Esophagus muscularis mucosa (tissue), 4 donors: ENCODE results near the gene FBXO22.

ENCODE experiments used
- EP300 ChIP-seq: sonication (generic); formaldehyde crosslinking; IDR thresholded peaks from one replicate; pipeline ENCODE4 v1.6.1; 2017; ENCODE audit warnings: antibody characterized with exemption
- POLR2A ChIP-seq: fragments of 450-650 bp; IDR thresholded peaks from one replicate; pipeline ENCODE4 v1.6.1; 2017; ENCODE audit warnings: antibody characterized with exemption, moderate library complexity, mild to moderate bottlenecking, low read depth
- POLR2AphosphoS5 ChIP-seq, 2 donors: sonication (generic); formaldehyde crosslinking; IDR thresholded peaks; one replicate each; pipeline ENCODE4 v1.6.1; 2017; ENCODE audit warnings: antibody characterized with exemption in 2 of 2
- TF ChIP-seq, protein P1 (sequence below), 3 experiments: fragments of 200-600 bp in 2 of 3; fragments of 450-650 bp in 1 of 3; sonication (generic) in 2 of 3; IDR thresholded peaks; one replicate each; pipeline ENCODE4 v1.5.1; 2017 to 2019; ENCODE audit warnings: antibody characterized with exemption in 3 of 3, mild to moderate bottlenecking in 2 of 3, moderate library complexity in 1 of 3

DNA sequence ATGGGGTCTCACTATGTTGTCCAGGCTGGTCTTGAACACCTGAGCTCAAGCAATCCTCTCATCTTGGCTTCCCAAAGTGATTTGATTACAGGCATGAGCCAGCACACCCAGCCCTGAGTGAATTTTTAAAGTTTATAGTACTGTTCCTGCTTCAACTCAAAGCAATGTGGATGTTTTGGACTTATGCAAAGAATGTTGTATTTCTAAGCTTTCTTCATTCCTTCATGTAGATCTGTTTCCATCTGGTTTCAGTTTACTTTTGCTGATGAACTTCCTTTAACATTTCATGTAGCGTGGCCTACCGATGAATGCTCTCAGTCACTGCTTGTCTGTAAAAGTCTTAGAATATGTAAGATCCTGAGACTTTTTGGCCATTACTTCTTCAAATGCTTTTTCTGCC lies 85.4 kb downstream of the FBXO22 start:
- TF ChIP-seq, protein P1, sequence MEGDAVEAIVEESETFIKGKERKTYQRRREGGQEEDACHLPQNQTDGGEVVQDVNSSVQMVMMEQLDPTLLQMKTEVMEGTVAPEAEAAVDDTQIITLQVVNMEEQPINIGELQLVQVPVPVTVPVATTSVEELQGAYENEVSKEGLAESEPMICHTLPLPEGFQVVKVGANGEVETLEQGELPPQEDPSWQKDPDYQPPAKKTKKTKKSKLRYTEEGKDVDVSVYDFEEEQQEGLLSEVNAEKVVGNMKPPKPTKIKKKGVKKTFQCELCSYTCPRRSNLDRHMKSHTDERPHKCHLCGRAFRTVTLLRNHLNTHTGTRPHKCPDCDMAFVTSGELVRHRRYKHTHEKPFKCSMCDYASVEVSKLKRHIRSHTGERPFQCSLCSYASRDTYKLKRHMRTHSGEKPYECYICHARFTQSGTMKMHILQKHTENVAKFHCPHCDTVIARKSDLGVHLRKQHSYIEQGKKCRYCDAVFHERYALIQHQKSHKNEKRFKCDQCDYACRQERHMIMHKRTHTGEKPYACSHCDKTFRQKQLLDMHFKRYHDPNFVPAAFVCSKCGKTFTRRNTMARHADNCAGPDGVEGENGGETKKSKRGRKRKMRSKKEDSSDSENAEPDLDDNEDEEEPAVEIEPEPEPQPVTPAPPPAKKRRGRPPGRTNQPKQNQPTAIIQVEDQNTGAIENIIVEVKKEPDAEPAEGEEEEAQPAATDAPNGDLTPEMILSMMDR (IDR thresholded peaks at IDR 0.05): no peak
- TF ChIP-seq POLR2AphosphoS5 (IDR thresholded peaks at IDR 0.05) (no peak), POLR2A (no peak), EP300 (no peak)
